PC-3 (cell line): ENCODE measurements around the gene BIRC3.

ENCODE experiments used
- EZH2 ChIP-seq: fragments of 300-600 bp; sonication (generic); IDR thresholded peaks from one replicate; pipeline ENCODE4 v1.6.1; 2017; ENCODE audit warnings: antibody characterized with exemption, mild to moderate bottlenecking, low read length; ENCODE audit not compliant: unreplicated experiment
- TF ChIP-seq, protein P1 (sequence below): fragments of 300-600 bp; sonication (generic); conservative IDR thresholded peaks from 2 replicates; pipeline ENCODE4 v1.5.1; 2017; ENCODE audit warnings: antibody characterized with exemption, low read depth, mild to moderate bottlenecking, low read length

DNA sequence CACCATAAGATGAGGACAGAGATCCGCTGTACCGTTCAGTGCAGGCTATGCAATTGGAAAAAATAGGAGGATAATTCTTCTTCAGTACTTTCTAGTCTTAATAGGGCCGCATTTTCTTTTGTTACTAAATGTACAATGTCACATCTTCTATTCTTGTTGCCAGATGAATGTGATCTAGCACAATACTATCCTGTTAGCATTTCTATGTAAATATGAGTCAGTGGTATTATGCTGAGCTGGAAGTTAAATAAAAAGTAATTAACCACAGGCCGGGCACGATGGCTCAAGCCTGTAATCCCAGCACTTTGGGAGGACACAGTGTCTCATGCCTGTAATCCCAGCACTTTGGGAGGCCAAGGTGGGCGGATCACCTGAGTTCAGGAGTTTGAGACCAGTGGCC is 24.4 kb upstream of the BIRC3 start:
- TF ChIP-seq, protein P1, sequence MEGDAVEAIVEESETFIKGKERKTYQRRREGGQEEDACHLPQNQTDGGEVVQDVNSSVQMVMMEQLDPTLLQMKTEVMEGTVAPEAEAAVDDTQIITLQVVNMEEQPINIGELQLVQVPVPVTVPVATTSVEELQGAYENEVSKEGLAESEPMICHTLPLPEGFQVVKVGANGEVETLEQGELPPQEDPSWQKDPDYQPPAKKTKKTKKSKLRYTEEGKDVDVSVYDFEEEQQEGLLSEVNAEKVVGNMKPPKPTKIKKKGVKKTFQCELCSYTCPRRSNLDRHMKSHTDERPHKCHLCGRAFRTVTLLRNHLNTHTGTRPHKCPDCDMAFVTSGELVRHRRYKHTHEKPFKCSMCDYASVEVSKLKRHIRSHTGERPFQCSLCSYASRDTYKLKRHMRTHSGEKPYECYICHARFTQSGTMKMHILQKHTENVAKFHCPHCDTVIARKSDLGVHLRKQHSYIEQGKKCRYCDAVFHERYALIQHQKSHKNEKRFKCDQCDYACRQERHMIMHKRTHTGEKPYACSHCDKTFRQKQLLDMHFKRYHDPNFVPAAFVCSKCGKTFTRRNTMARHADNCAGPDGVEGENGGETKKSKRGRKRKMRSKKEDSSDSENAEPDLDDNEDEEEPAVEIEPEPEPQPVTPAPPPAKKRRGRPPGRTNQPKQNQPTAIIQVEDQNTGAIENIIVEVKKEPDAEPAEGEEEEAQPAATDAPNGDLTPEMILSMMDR: no peak
- no peak for TF ChIP-seq EZH2
